ENCODE results near the gene SIPA1. TPM values are rescaled to one million over a fixed set of nuclear protein-coding genes. Genes with fewer than 3 reads are reported as not detected.

SIPA1 gene
- total and polyA plus RNA-seq, 2 of the 13 experiments (the other 11 are each of a cell fraction or from before 2014, with no cell fraction given): 5.8 to 7.7 TPM

- TF ChIP-seq CSRNP2 (CRISPR knock-in tag; conservative IDR thresholded peaks at IDR 0.05; ENCODE audit: low read depth) (no peak), HINFP (CRISPR knock-in tag; IDR thresholded peaks at IDR 0.05; ENCODE audit: low read depth) (no peak), NR2F6 (IDR thresholded peaks at IDR 0.05) (peak; percentile 9; the same call in 1 of the 2 replicates), NR2F6 (CRISPR knock-in tag; IDR thresholded peaks at IDR 0.05) (no peak), ZNF296 (CRISPR knock-in tag; conservative IDR thresholded peaks at IDR 0.05) (no peak), GFI1 (CRISPR knock-in tag; IDR thresholded peaks at IDR 0.05; ENCODE audit: borderline replicate concordance) (peak; percentile 98), NCOR1 (IDR thresholded peaks at IDR 0.05; ENCODE audit: borderline replicate concordance, low read length) (peak; percentile 73; the same call in 1 of the 2 replicates), FOXA3 (CRISPR knock-in tag; IDR thresholded peaks at IDR 0.05) (peak; percentile 22; the same call in 1 of the 2 replicates), DZIP1 (CRISPR knock-in tag; IDR thresholded peaks at IDR 0.05) (no peak), HDAC2 (CRISPR knock-in tag; IDR thresholded peaks at IDR 0.05) (peak; percentile 51; the same call in 1 of the 2 replicates), ZXDC (CRISPR knock-in tag; IDR thresholded peaks at IDR 0.05) (no peak), ZNF17 (CRISPR knock-in tag; IDR thresholded peaks at IDR 0.05) (no peak), HNF4A (CRISPR knock-in tag; IDR thresholded peaks at IDR 0.05) (peak; percentile 82), FOXP1 (IDR thresholded peaks at IDR 0.05) (no peak), FOXP1 (CRISPR knock-in tag; IDR thresholded peaks at IDR 0.05) (no peak), MYPOP (CRISPR knock-in tag; IDR thresholded peaks at IDR 0.05) (0 out of 2 replicates have a peak, but pooled peaks have one; percentile 72), NR2F2 (IDR thresholded peaks at IDR 0.05; ENCODE audit: borderline replicate concordance, low read depth) (peak; percentile 45; the same call in 1 of the 2 replicates), TGIF2 (CRISPR knock-in tag; IDR thresholded peaks at IDR 0.05) (0 out of 2 replicates have a peak, but pooled peaks have one; percentile 9), NCOA2 (CRISPR knock-in tag; IDR thresholded peaks at IDR 0.05) (peak; percentile 22; the same call in 1 of the 2 replicates), RBM22 (optimal IDR thresholded peaks at IDR 0.05; ENCODE audit: low read length) (no peak)
Observed at GRCh38 chr11:65653229-65654225, 15.6 kb downstream of the SIPA1 start (continued).
